Esophagus (tissue), 2 donors: ENCODE results near the gene ZNF138. TPM values are rescaled to one million over a fixed set of nuclear protein-coding genes. Genes with fewer than 3 reads are reported as not detected.

Experiments
- H3K27ac ChIP-seq, 2 donors: one replicate each; pipeline ENCODE4 v1.5.1; 2013; ENCODE audit warnings: low read depth in 2 of 2, mild to moderate bottlenecking in 2 of 2, inconsistent platforms in 1 of 2, low read length in 1 of 2, moderate library complexity in 1 of 2
- H3K27me3 ChIP-seq, 2 donors: one replicate each; pipeline ENCODE4 v1.6.1; 2013; ENCODE audit warnings: low read length in 2 of 2, control low read depth in 1 of 2, mild to moderate bottlenecking in 1 of 2; ENCODE audit not compliant: insufficient read depth in 2 of 2, control insufficient read depth in 1 of 2
- H3K36me3 ChIP-seq, 2 donors: one replicate each; pipeline ENCODE4 v1.6.1; 2013; ENCODE audit warnings: low read length in 1 of 2; ENCODE audit not compliant: control insufficient read depth in 2 of 2, insufficient read depth in 2 of 2
- H3K4me1 ChIP-seq, 2 donors: one replicate each; pipeline ENCODE4 v1.6.1; 2013; ENCODE audit warnings: low read length in 1 of 2; ENCODE audit not compliant: control insufficient read depth in 2 of 2, insufficient read depth in 2 of 2
- H3K4me3 ChIP-seq, 2 donors: one replicate each; pipeline ENCODE4 v1.5.1; 2013; ENCODE audit warnings: low read length in 2 of 2, mild to moderate bottlenecking in 2 of 2, low read depth in 1 of 2, moderate library complexity in 1 of 2
- H3K9me3 ChIP-seq, 2 donors: one replicate each; pipeline ENCODE4 v1.6.1; 2013; ENCODE audit warnings: mild to moderate bottlenecking in 2 of 2, low read depth in 1 of 2, low read length in 1 of 2, moderate library complexity in 1 of 2; ENCODE audit not compliant: control insufficient read depth in 2 of 2, insufficient read depth in 1 of 2
- WGBS, 2 donors: extraction: QIAGEN DNeasy Blood & Tissue Kit; methylation state at CpG; one replicate each; pipeline ENCODE4 v1.1.7; 2013; 5-methylcytosine and 5-hydroxymethylcytosine counted together
- polyA plus RNA-seq, 2 donors: library from polyadenylated mRNA; stranded (reverse); fragments of 200-250 nt; gene quantifications; one replicate each; pipeline ENCODE4 v1.2.3, GENCODE V29; 2013
- donor health status: healthy with polysubstance abuse.
- donor health status: Bipolar disorder and iron deficiency.

ZNF138 gene
- polyA plus RNA-seq, 2 donors, result 3.2 to 6.9 TPM

DNA sequence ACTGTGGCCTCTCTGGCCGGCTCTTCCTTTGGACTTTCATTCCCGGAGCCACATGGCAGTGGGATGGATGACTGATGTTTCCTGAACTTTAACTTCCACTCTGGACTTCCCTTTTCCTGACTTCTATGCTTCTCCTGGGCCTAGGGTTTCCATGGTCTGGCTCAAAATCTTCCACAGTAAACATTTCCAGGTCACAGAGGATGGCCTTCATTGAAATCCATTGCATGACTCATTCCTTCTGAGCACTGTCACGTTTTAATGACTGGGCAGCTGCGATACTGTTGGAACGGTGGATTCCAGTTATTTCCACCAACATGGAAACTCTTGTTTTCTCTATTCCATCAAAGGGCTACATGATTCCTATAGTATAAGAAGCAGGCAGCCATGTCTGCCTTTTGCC, 84.5 kb downstream of the ZNF138 start:
- Histone ChIP-seq H3K36me3 (no peaks in the 10 kb centered on the region), H3K27ac (no peak overlapping the region), H3K9me3 (peaks cover 11 to 13% of the 10 kb centered on the region in 2 donors), H3K4me3 (no peak overlapping the region), H3K4me1 (peaks cover 9% of the 10 kb centered on the region in 2 donors), H3K27me3 (no peaks in the 10 kb centered on the region)
- WGBS, 2 donors, result 77 to 83% methylated on average over 5 of the region's 5 CpGs

DNA sequence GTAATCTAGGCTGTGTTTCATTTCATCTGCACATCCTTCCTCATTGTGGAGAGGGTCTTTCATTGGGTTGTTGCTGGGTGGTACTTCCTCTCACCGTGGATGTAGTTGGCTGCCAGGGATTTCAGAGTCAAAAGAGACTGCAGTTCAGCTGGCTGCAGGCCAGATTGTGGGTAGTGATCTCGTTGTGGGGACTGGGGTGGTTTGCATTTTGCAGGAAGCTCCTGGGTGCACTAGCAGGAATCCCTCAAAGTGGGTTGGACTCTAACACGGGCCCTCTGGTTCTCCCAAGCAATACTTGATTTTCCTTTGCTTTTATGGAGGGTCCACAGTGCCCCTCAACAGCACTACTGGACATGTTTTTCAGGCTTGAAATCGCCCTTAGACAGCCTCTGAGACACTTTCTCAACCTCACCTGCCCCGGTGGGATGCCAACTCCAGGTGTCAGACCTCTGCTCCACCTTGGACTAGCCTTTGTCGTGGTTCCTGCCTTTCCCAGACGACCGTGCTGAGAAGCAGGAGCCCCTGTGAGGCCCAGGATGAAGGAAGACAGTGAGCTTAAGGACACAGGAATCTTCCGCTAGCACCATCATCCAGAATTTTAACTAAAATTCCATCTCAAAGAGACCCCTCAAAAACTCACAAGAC, 85.0 kb downstream of the ZNF138 start:
- no peaks in the 10 kb centered on the region for H3K27me3 ChIP-seq
- WGBS, 2 donors, result 76 to 77% methylated on average over 9 of the region's 9 CpGs
- no peak overlapping the region for H3K27ac ChIP-seq
- H3K36me3 ChIP-seq, result no peaks in the 10 kb centered on the region
- peaks cover 11 to 13% of the 10 kb centered on the region in 2 donors for H3K9me3 ChIP-seq
- H3K4me1 ChIP-seq, result peaks cover 9% of the 10 kb centered on the region in 2 donors
- H3K4me3 ChIP-seq, result no peak overlapping the region

GRCh38 chr7:64879800-64880199, 85.6 kb downstream of the ZNF138 start:
- 95 to 96% methylated on average over 17 of the region's 17 CpGs for whole genome bisulfite sequencing, 2 donors

DNA sequence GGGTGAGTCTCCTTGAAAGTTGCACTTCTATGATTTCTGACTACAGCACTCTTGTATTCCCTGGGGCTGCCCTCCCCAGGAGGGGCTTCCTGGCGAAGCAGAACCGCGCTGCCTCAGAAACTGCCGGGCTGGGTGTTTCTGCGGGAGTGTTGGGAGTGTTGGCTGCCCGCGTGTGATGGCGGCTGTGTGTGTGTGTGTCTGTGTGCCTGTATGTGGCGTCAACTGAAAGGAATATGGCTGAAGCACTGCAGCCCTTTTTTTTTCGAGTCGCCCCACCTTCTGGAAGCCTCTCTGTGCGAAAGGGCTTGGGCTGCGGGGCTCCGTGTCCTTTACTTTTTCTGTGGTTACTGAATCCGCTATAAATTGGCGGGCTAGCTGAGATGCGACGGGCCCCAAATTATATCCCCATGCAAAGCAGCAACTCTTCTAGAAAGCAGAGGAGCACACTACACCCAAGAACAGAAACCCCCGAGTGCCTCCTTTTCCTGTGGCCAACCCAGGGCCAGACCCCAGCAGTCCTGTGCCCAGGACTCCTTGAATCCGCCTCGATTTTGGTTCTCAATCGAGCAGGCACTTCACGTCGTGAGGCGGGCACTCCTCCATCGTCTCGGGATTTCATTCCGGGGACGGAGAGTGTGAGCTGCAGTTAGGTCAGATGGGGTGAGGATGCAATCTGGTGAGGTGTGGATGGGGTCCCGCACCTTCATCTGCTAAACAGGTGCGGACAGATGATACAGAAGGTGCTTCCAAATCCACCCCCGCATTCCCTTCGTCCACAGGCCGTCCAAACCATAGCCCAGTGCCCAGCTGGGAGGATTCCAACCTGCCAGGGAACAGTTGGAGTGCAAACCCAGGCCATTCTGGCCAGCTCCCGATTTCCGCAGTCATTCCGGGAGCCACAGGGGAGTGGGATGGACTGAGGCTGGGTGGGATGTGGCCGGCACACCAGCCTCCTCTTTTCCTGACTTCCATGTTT, 86.4 kb downstream of the ZNF138 start:
- Histone ChIP-seq H3K4me1 (peaks cover 9% of the 10 kb centered on the region in 2 donors), H3K36me3 (no peaks in the 10 kb centered on the region), H3K9me3 (peaks cover 7 to 11% of the 10 kb centered on the region in 2 donors), H3K27ac (no peak overlapping the region), H3K4me3 (no peak overlapping the region), H3K27me3 (no peaks in the 10 kb centered on the region)
- WGBS, 2 donors, result 96 to 97% methylated on average over 38 of the region's 38 CpGs

More at GRCh38 chr7:64879800-64880199, 85.6 kb downstream of the ZNF138 start:
- Histone ChIP-seq H3K27ac (no peak overlapping the region), H3K9me3 (peaks cover 11 to 13% of the 10 kb centered on the region in 2 donors), H3K4me3 (no peak overlapping the region), H3K36me3 (no peaks in the 10 kb centered on the region), H3K4me1 (peaks cover 9% of the 10 kb centered on the region in 2 donors), H3K27me3 (no peaks in the 10 kb centered on the region)

- H3K36me3 ChIP-seq, result no peaks in the 10 kb centered on the region
- H3K9me3 ChIP-seq, result peaks cover 5 to 11% of the 10 kb centered on the region in 2 donors
- H3K27ac ChIP-seq, result peak overlapping the region in 1 of 2 donors; percentile 5
- WGBS, 2 donors, result 77 to 82% methylated on average over 26 of the region's 26 CpGs
- peaks cover 9% of the 10 kb centered on the region in 2 donors for H3K4me1 ChIP-seq
- H3K4me3 ChIP-seq, result peak overlapping the region; percentile 69 to 72
- no peaks in the 10 kb centered on the region for H3K27me3 ChIP-seq
These were observed 87.4 kb downstream of the ZNF138 start for GRCh38 chr7:64881461-64882287.

- H3K9me3 ChIP-seq, result peaks cover 5 to 11% of the 10 kb centered on the region in 2 donors
- 9 to 11% methylated on average over 55 of the region's 55 CpGs for WGBS, 2 donors
- peak overlapping the region; percentile 69 to 72 for H3K4me3 ChIP-seq
- H3K36me3 ChIP-seq, result no peaks in the 10 kb centered on the region
- peaks cover 9% of the 10 kb centered on the region in 2 donors for H3K4me1 ChIP-seq
- peak overlapping the region; percentile 35 to 72 for H3K27ac ChIP-seq
- no peaks in the 10 kb centered on the region for H3K27me3 ChIP-seq
These were observed 88.3 kb downstream of the ZNF138 start for GRCh38 chr7:64882341-64883112.

Other genes starting within 250 kb of the ZNF138 start
- 1 to 10 TPM; 2.1 to 5.3 TPM for gene ZNF680, start 231.4 kb upstream of the ZNF138 start, polyA plus RNA-seq
- gene ZNF107, start 128.3 kb upstream of the ZNF138 start, polyA plus RNA-seq, result 1 to 10 TPM; 1.4 to 2.5 TPM
- 10 to 100 TPM in 1 of 2 donors, 1 to 10 TPM in 1; 5.8 to 24.5 TPM for gene ZNF273, start 108.8 kb downstream of the ZNF138 start, polyA plus RNA-seq
- 10 to 100 TPM in 1 of 2 donors, 1 to 10 TPM in 1; 4.6 to 13.9 TPM for gene ZNF117, start 196.6 kb downstream of the ZNF138 start, polyA plus RNA-seq
- 10 to 100 TPM in 1 of 2 donors, 1 to 10 TPM in 1; 7.3 to 10.9 TPM for gene ERV3-1, start 212.3 kb downstream of the ZNF138 start, polyA plus RNA-seq